ENCODE data around the gene COL23A1. TPM values are rescaled to one million over a fixed set of nuclear protein-coding genes. Genes with fewer than 3 reads are reported as not detected.

COL23A1 gene
- polyA plus RNA-seq, 1 donor (not counting 4 experiments of a cell fraction or from before 2014, with no cell fraction given): not detected

DNA sequence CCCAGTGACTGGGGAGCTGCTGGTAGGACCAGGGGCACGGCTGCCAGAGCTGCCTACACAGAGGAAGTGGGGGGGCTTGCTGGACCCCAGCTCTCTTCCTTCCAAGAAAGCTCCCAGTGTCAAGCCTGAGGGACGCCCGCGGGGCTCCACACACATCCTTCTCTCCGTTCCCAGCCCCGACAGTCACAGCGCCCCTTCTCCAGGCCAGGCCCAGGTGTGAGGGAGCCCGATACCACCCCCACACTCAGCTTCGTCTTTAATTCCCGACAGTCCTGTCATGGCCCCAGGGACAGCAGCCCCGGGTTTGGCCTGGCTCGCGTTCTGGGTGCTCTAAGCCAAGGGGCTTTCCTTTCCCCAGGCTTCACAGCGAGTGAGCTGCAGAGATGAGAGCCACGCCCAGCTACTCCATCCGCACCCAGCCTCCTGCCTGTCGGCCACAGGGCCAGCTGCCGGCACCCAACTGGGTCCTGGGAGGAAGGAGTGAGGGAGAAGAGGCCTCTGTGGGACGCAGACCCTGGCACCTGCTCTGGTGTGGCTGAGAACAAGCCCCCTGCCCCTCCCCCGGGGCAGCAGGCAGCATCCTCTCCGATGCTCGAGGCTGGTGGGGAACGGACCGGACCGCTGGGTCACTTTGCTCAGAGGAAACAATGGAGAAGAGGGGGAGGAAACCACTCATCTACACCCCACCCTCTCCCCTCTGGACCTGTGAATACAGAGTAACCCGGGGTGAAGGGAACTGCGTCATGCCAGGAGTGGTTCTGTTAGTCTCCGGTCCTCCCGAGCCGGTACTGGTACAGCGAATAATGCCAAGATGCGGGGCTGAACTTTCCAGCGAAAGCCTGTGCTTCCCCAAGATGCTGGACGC, 303.7 kb downstream of the COL23A1 start:
- Histone ChIP-seq H3K27me3 (ENCODE audit: control insufficient read depth, extremely low read depth, insufficient read depth, low read length) (peaks cover 38% of the 10 kb centered on the region), H4K20me1 (ENCODE audit: control insufficient read depth, extremely low read depth, insufficient read depth, low read length) (no peaks in the 10 kb centered on the region), H3K36me3 (ENCODE audit: control insufficient read depth in 2 of 2, extremely low read depth in 1 of 2, insufficient read depth in 2 of 2, low read length in 2 of 2) (no peaks in the 10 kb centered on the region), H3K9me3 (ENCODE audit: control insufficient read depth, low read depth, low read length) (peaks cover 4% of the 10 kb centered on the region), H3K4me3 (ENCODE audit: control insufficient read depth in 2 of 3, extremely low read depth in 1 of 3, insufficient read depth in 2 of 3, low read depth in 1 of 3, low read length in 3 of 3) (no peak overlapping the region), H2AFZ (ENCODE audit: control insufficient read depth, low read length) (no peak overlapping the region), H3K9me1 (ENCODE audit: control insufficient read depth, extremely low read depth, insufficient read depth, low read length) (no peaks in the 10 kb centered on the region), H3K79me2 (ENCODE audit: control insufficient read depth, insufficient read depth, low read length) (no peaks in the 10 kb centered on the region), H3K9ac (ENCODE audit: control insufficient read depth, extremely low read depth, insufficient read depth, low read length) (no peak overlapping the region), H3K4me2 (ENCODE audit: control insufficient read depth, extremely low read depth, insufficient read depth, low read depth, low read length) (no peak overlapping the region), H3K27ac (ENCODE audit: control insufficient read depth, insufficient read depth, low read length) (no peak overlapping the region), H3K4me1 (ENCODE audit: control insufficient read depth, extremely low read depth, insufficient read depth, low read length) (peaks cover 30% of the 10 kb centered on the region)
- TF ChIP-seq CTCF (optimal IDR thresholded peaks at IDR 0.05 in 1 of 3, IDR thresholded peaks at IDR 0.05 in 1 of 3, conservative IDR thresholded peaks at IDR 0.05 in 1 of 3; ENCODE audit: extremely low read depth in 1 of 3, insufficient read depth in 2 of 3, low read length in 3 of 3) (no peak), EZH2 (IDR thresholded peaks at IDR 0.05; ENCODE audit: low read length) (no peak)
- no peak for FAIRE-seq
- no peak for DNase-seq (ENCODE audit: low read depth, low spot score)
- dilution Hi-C loops (cut with MboI; ENCODE audit: extremely low pct_ligation_motif_present, low sequenced_read_pairs): no loop called here

GRCh38 chr5:178285399-178286225, 304.6 kb downstream of the COL23A1 start:
- H2AFZ ChIP-seq (ENCODE audit: control insufficient read depth, low read length): no peak overlapping the region
- no peaks in the 10 kb centered on the region for H3K36me3 ChIP-seq (ENCODE audit: control insufficient read depth in 2 of 2, extremely low read depth in 1 of 2, insufficient read depth in 2 of 2, low read length in 2 of 2)
- dilution Hi-C loops (cut with MboI; ENCODE audit: extremely low pct_ligation_motif_present, low sequenced_read_pairs): no loop called here
- peaks cover 30% of the 10 kb centered on the region for H3K4me1 ChIP-seq (ENCODE audit: control insufficient read depth, extremely low read depth, insufficient read depth, low read length)
- FAIRE-seq (no peak), DNase-seq (ENCODE audit: low read depth, low spot score) (no peak)
- no peak overlapping the region for H3K27ac ChIP-seq (ENCODE audit: control insufficient read depth, insufficient read depth, low read length)
- H4K20me1 ChIP-seq (ENCODE audit: control insufficient read depth, extremely low read depth, insufficient read depth, low read length): no peaks in the 10 kb centered on the region
- no peak overlapping the region for H3K4me2 ChIP-seq (ENCODE audit: control insufficient read depth, extremely low read depth, insufficient read depth, low read depth, low read length)
- H3K4me3 ChIP-seq (ENCODE audit: control insufficient read depth in 2 of 3, extremely low read depth in 1 of 3, insufficient read depth in 2 of 3, low read depth in 1 of 3, low read length in 3 of 3): no peak overlapping the region
- H3K79me2 ChIP-seq (ENCODE audit: control insufficient read depth, insufficient read depth, low read length): no peaks in the 10 kb centered on the region
- peaks cover 4% of the 10 kb centered on the region for H3K9me3 ChIP-seq (ENCODE audit: control insufficient read depth, low read depth, low read length)
- H3K9ac ChIP-seq (ENCODE audit: control insufficient read depth, extremely low read depth, insufficient read depth, low read length): no peak overlapping the region
- H3K27me3 ChIP-seq (ENCODE audit: control insufficient read depth, extremely low read depth, insufficient read depth, low read length): peaks cover 29% of the 10 kb centered on the region
- H3K9me1 ChIP-seq (ENCODE audit: control insufficient read depth, extremely low read depth, insufficient read depth, low read length): no peaks in the 10 kb centered on the region
- TF ChIP-seq EZH2 (IDR thresholded peaks at IDR 0.05; ENCODE audit: low read length): no peak
- TF ChIP-seq CTCF (optimal IDR thresholded peaks at IDR 0.05 in 1 of 3, IDR thresholded peaks at IDR 0.05 in 1 of 3, conservative IDR thresholded peaks at IDR 0.05 in 1 of 3; ENCODE audit: extremely low read depth in 1 of 3, insufficient read depth in 2 of 3, low read length in 3 of 3): no peak
